Brain pericyte (primary cell): ENCODE results near the gene RNF212B.
A peak's percentile ranks its signal among the peaks of the same experiment; 100 is the strongest.

Experiments
- DNase-seq: peaks from one replicate; pipeline ENCODE4 v3.0.0-alpha.2; 2012; ENCODE audit warnings: low read depth, low spot score

RNF212B gene

DNA sequence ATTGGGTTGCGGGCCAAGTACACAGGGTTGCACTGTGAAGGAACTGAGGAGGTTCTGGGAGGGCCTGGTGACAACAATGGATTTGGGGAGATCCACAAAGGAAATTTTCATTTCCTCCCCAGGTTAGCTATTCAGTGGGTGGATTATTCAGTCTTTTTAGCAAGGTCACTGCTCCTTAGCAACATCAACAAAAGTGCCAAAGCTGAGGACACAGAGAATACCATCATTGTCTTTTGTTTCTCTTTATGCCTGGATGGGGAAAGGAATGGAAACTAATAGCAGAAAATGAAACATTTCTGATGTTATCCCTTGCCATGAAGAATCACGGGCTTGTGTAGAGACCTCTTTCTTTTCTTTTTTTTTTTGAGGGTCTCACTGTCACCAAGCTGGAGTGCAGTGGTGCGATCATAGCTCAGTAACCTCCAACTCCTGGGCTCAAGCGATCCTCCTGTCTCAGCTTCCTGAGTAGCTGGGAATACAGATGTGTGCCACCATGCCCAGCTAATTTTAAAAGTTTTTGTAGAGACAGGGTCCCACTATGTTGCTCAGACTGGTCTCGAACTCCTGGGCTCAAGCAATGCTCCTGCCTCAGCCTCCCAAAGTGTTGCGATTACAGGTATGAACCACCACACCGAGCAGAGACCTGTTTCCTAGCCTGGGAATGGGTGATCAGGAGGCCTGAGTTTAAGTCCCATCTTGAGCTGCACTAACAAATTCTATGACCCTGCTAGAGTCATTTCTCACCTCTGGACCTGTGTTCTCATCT lies 58.5 kb downstream of the RNF212B start:
- no peak for DNase-seq

- no peak for DNase-seq
These were observed 59.4 kb downstream of the RNF212B start for GRCh38 chr14:23297096-23297495.

- DNase-seq, result no peak
These were observed 60.0 kb downstream of the RNF212B start for GRCh38 chr14:23297611-23298277.

- DNase-seq, result no peak
These were observed 61.6 kb downstream of the RNF212B start for GRCh38 chr14:23299211-23299957.

- DNase-seq, result no peak
These were observed 62.4 kb downstream of the RNF212B start for GRCh38 chr14:23299986-23300686.

GRCh38 chr14:23300687-23301223 lies 63.0 kb downstream of the RNF212B start:
- no peak for DNase-seq

- peak; percentile 94 for DNase-seq
These were observed 63.7 kb downstream of the RNF212B start for GRCh38 chr14:23301288-23301968.

DNA sequence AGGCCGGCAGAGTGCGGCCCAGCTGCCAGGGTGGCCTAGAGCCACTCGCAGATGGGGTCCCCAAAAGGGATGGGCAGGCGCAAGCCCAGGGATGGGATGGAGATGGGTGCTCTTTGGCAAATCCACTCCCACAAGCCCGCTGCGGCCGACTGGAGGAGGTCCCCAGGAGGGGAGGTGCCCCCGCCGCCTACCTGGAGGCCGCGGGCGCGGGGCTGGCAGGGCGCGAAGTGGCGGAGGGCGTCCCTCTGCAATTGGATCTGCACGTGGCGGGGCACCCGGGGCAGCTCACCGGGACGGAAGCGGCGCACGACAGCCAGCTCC lies 64.2 kb downstream of the RNF212B start:
- DNase-seq, result no peak

DNA sequence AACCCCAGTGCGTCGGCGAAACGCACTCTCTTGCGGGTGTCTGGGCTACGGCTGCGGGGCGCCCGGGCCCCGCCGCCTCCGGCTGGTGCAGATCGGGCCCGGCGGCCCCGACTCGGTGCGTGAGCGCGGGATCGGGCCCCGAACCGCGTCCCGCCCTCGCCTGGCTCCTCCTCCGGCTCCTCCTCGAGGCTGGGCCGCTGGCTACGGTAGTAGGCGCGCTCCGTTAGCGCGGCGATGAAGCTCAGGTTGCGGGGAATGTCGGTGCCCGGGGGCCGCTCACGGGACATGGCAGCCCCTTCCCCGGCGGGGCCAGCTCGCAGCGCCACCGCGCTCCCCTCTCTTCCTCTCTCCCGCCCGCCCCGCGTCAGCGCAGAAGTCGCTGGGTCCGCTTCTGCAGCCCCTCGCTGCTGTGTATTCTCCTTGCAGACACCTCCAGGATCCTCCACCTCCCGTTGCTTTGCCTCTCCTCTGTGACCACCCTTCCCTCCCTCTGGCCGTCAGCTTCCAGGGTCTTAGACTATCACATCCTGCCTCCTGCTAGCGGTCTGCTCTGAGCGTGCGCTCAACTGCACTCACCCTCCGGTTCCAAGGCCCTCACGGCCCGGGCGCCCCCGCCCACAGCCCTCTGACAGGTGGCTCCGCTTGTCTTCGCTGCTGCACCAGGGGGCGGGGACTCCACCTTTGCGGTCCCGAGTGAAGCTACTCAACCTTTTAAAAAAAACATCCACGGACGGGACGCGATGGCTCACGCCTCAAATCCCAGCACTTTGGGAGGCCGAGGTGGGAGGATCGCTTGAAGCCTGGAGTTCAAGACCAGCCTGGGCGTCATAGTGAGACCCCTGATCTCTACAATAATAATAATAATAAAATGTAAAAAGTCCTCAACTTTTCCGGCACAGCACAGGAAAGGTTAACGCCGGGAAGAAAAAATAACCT lies 64.8 kb downstream of the RNF212B start, which contains the start of gene PPP1R3E:
Gene PPP1R3E, minus strand, starts transcription at position 570 of the 936 bp plus-strand sequence. Its CDS starts 283 bp downstream, at position 287.
- no peak for DNase-seq

- DNase-seq, result peak; percentile 63
These were observed 68.8 kb downstream of the RNF212B start, which contains the start of gene BCL2L2 for GRCh38 chr14:23306412-23307145. Gene BCL2L2 (plus strand): TSS chr14:23306833. CDS start chr14:23307768, 935 bp downstream.

GRCh38 chr14:23307146-23307530 lies 69.4 kb downstream of the RNF212B start:
- DNase-seq, result no peak

GRCh38 chr14:23307687-23308644 lies 70.2 kb downstream of the RNF212B start:
- no peak for DNase-seq

DNA sequence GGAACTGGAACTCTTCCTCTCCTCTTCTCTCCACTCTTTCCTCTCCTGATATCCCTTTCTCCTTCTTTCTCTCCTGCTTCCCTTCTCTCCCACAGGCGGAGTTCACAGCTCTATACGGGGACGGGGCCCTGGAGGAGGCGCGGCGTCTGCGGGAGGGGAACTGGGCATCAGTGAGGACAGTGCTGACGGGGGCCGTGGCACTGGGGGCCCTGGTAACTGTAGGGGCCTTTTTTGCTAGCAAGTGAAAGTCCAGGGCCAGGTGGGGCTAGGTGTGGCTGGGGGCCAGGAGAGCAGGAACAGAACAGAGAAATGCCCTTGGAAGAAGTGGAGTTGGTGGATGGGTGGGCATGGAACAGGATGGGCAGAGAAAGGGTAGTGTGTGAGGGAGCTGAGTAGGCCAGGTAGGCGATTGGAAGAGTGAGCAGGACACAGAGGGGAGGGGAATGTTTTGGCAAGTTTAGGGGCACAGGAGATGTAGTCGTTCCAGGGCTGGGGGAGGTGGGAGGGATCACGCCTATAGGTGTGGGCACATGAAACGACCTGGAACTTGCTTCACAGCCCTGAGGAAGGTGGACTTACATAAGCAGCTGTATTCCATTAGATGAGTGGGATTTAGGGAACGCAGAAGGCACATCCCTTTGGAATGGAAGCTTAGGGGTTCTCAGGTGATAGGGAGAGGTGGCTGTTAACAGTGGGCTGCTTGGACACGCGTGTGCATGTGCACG lies 71.1 kb downstream of the RNF212B start:
- no peak for DNase-seq

DNA sequence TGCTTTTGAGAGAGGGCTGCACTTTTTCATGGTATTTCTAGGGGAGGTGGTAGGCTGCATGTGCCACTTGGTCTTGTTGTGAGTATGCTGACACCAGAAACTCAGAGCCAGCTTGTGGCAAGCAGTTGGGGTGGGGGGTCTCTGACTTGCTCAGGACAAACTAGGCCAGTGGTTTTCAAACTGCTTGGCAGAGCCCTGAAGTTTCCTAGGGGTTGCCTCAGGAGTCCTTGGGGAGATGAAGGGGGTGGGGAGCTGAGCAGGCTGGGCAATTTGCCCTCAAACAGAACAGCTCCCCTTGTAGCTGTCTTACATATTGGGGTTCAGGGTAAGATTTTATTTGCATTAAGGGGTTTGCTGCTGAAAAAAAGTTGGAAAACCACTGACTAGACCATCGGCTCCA lies 72.8 kb downstream of the RNF212B start:
- DNase-seq, result no peak

DNA sequence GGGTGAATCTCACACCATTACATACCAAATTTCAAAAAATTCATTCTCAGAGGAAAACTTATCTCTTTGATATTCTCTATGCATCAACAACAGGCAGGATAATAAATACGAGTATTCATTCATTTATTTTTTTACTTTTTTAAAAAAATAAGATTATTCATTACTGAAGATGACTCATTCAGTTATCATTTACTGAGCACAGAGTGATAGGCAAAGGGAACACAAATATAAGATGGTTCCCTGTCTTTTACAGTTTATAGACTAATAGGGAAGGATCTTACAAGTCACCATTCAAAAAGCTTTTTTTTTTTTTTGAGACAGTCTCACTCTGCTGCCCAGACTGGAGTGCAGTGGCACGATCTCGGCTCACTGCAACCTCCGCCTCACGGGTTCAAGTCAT lies 78.6 kb downstream of the RNF212B start:
- DNase-seq, result no peak

DNA sequence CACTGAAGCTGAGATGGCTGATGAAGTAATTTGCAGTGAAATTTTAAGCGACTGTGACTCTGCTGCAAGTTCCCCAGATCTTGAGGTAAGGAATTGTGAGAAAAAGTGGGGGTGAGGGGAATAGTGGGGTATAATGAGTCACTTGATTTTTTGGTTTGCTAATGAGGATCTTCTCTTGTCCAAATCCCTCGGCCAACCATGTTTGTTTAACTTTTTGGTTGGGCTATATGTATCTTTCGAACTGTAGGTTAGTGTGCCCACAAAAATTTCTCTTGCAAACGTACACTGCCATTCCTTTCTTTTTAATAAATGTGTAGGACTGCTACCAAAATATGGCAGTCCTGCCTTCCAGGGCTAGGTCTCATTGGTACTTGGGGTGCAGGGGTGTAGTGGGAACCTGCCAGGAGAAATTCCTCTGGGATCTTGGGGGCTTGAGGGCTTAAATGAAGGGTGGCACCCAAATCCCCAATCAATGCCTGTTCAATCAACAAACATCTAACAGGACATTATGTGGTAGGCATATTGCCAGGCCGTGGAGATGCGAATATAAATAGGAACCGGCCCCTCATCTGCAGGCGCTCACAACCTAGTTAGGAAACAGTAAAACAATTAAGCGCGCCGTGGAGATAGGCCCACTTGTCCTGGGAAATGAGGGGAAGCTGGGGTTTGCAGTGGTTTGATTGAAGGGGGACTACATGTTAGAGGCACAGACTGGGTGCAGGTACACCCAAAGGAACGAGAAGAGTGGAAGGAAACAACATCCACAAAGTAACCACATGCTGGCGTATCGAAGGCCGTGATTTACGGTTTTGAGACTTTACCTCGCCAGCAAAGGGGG lies 82.2 kb downstream of the RNF212B start:
- no peak for DNase-seq
